ENCODE data around the gene SOX18.
A peak's percentile ranks its signal among the peaks of the same experiment; 100 is the strongest.

The SOX18 gene

GRCh38 chr20:64053841-64054661 is 4.6 kb upstream of the SOX18 start:
- TF ChIP-seq PAX5 (IDR thresholded peaks at IDR 0.05; ENCODE audit: insufficient read depth, low read length, severe bottlenecking) (no peak), TAF1 (IDR thresholded peaks at IDR 0.05; ENCODE audit: low read depth, low read length) (no peak), POLR2AphosphoS5 (IDR thresholded peaks at IDR 0.05; ENCODE audit: low read depth, low read length) (no peak)
- no peak for DNase-seq (ENCODE audit: insufficient read length, low spot score)
- no peak for FAIRE-seq

DNA sequence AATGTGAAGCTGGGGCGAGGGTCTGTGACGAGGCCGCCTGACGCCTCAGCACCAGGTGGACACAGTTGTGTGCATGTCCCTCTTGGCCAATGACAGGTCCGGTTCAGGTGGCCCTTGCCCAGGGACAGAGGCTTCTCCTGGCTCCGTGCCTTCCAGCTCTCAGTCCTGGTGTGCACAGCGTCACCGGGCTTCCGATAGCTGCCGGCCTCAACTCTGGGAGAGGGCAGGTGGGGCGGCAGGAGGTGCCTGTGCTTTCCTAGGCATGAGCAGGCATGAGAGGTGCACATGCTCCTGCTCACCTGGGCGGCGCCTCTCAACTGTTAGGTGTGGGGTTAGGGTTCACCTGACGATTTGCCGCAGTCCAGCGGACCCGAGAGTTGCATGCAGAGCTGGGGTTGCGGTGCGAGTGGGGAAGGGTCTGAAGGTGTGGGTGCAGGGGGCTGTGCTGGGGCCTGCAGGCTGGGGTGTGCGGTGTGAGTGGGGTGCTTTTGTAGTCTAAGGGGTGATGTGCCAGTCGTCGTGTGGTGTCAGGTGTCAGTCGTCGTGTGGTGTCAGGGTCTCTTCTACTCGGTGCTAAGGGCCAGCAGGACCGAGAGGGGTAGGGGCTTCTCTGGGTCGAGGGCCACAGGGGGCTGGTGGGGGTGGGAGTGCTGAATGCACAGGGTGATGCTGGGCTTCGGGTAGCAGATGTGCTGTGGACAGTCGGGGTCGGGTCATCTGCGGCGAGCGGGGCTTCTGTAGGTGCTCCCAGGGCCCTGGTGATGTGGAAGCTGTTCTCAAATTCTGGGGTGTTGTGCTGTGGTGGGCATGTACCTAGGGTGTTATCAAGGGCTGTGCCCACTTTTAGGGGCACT is 3.8 kb upstream of the SOX18 start:
- TF ChIP-seq POLR2A (IDR thresholded peaks at IDR 0.05; ENCODE audit: low read depth, low read length): no peak
- TF ChIP-seq TAF1 (IDR thresholded peaks at IDR 0.05; ENCODE audit: low read depth, low read length): no peak
- no peak for TF ChIP-seq POLR2AphosphoS5 (IDR thresholded peaks at IDR 0.05; ENCODE audit: low read depth, low read length)
- no peak for TF ChIP-seq PAX5 (IDR thresholded peaks at IDR 0.05; ENCODE audit: insufficient read depth, low read length, severe bottlenecking)
- TF ChIP-seq SPI1 (IDR thresholded peaks at IDR 0.05; ENCODE audit: low read depth, low read length): no peak
- TF ChIP-seq POU2F2 (IDR thresholded peaks at IDR 0.05; ENCODE audit: low read depth, low read length): no peak
- FAIRE-seq (no peak), DNase-seq (ENCODE audit: insufficient read length, low spot score) (no peak)

DNA sequence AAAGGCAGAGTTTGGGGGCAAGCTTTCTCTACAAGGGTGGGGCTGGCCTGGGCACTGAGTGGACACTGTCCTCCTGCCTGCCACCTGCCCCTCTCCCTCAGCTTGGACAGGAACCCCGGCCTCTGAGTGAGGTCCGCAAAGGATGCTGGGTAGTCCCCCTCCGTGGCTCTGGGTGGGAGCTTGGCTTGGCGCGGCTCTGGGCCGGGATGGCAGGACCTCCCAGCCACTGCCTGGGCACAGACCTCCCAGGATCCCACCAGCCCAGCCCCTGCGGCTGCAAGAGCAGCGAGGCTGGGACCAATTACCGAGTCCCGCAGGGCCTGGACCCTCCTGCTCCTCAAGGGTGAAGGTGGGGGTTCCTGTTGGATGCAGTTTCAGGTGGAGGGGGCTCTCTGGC is 2.9 kb upstream of the SOX18 start:
- TF ChIP-seq POLR2A (IDR thresholded peaks at IDR 0.05; ENCODE audit: low read depth, low read length) (no peak), POU2F2 (IDR thresholded peaks at IDR 0.05; ENCODE audit: low read depth, low read length) (no peak), POLR2AphosphoS5 (IDR thresholded peaks at IDR 0.05; ENCODE audit: low read depth, low read length) (no peak), TAF1 (IDR thresholded peaks at IDR 0.05; ENCODE audit: low read depth, low read length) (no peak), SPI1 (IDR thresholded peaks at IDR 0.05; ENCODE audit: low read depth, low read length) (no peak), PAX5 (IDR thresholded peaks at IDR 0.05; ENCODE audit: insufficient read depth, low read length, severe bottlenecking) (no peak)
- FAIRE-seq: no peak
- no peak for DNase-seq (ENCODE audit: insufficient read length, low spot score)

DNA sequence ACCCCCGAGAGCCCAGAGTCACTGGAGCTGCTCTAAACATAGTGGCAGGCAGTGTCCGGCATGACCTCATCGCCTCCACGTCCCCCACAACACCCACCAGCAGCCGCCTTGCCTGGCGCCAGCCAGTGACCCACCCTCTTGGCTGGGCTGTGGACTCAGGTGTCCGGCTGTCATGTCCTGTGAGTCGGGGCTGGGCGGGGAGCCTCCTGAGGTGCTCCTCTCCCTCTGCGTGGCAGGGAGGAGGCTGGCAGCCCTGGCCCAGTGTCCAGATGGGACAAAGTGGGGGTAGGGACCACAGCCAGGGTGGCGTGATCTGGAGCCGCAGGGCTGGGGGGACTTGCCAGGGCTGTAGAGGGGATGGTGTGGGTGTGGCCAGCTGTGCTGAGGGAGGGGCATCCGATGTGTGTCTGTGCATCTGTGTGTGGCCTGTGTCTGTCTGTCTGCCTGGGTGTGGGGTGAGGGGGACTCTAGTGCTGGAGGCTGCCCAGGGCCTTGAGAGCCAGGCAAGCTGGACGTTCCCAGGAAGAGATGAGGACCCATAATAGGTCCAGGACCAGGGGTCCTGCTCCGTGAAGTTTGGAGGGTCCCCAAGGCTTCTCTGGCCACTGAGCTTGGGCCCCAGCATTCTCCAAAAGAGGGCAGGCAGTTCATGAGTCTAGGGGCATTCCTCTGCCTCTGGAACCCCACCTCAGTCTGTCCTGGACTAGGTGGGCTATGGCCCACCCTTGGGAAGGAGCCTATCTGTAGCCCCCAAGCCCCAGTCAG is 2.3 kb upstream of the SOX18 start:
- no peak for FAIRE-seq
- TF ChIP-seq TAF1 (IDR thresholded peaks at IDR 0.05; ENCODE audit: low read depth, low read length) (no peak), POU2F2 (IDR thresholded peaks at IDR 0.05; ENCODE audit: low read depth, low read length) (no peak), SPI1 (IDR thresholded peaks at IDR 0.05; ENCODE audit: low read depth, low read length) (no peak), POLR2A (IDR thresholded peaks at IDR 0.05; ENCODE audit: low read depth, low read length) (no peak), POLR2AphosphoS5 (IDR thresholded peaks at IDR 0.05; ENCODE audit: low read depth, low read length) (no peak), PAX5 (IDR thresholded peaks at IDR 0.05; ENCODE audit: insufficient read depth, low read length, severe bottlenecking) (no peak)
- DNase-seq (ENCODE audit: insufficient read length, low spot score): no peak

DNA sequence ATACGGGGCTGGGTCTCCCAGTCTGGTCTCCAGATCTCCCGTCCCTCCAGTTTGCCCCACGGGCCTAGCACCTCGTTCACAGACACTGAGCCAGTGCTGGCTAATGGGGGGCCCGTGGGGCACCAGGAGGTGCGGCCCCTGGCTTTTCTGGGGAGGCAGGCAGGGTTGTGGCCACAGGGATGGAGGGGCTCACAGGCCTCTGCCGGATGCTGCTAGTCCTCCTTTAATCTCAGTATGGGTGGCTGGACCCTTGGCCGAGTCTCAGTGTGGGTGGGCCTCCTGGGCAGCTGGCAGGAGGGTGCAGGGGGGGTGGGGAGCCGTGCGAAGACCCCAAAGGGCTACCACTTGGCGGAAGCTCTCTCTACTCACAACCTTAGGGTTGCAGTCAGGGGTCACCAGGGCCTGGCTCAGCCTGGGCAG is 1.6 kb upstream of the SOX18 start:
- FAIRE-seq (no peak), DNase-seq (ENCODE audit: insufficient read length, low spot score) (no peak)
- no peak for TF ChIP-seq PAX5 (IDR thresholded peaks at IDR 0.05; ENCODE audit: insufficient read depth, low read length, severe bottlenecking)

DNA sequence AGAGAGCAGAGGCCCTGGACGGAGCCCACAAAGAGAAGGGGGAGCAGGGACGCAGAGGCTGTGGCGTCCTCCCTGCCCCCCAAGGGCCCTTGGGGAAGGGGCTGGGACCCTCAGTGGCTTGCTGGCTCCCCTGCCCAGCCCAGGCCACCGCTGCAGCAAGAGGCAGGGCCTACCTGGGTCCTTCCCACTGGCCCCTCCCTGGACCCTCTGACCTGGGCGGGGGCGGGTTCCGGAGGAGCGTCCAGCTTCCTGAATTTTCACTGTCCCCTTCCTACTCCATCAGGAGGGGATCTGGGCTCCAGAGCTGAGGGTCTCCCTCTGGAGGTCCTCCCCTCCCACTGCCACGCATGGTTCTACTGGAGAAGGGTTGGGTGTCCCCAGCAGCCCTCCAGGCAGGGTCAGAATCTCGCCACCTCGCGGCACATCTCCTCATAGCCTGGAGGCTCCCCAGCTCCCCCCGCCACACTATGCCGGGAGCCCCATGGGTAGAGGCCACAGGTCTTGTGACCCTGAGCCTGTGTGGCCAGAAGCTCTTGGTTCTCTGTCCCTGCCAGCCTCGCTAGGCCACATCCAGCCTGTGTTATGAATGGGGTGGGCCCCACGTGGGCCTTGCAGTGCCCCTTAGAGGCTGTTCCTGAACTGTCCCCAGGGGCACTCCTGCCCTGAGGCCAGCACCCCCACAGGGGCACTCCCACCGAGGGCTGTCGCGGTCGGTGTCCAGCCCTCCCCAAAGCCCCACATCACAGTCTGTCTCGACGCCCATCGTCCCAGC is 1.0 kb upstream of the SOX18 start:
- FAIRE-seq: no peak

DNA sequence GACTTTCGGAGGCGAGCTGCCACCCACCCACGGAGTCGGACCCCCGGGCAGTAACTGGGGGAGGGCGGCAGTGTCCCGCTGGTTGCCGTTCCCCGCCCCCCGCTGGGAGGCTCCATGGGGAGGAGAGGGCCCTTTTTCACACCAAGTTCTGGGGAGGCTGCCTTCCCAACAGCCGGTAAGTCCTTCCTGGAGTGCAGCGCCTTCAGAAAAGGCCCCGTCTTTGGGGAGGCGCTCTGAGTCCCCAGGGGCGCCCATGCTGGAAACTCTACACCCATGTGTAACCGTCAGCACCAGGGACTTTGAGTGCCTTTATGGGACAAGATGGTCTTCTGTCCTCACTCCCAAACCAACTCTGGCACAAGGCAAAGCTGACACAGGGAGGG is 430 bp upstream of the SOX18 start:
- TF ChIP-seq TAF1 (IDR thresholded peaks at IDR 0.05; ENCODE audit: low read depth, low read length) (no peak), PAX5 (IDR thresholded peaks at IDR 0.05; ENCODE audit: insufficient read depth, low read length, severe bottlenecking) (no peak), POU2F2 (IDR thresholded peaks at IDR 0.05; ENCODE audit: low read depth, low read length) (0 out of 2 replicates have a peak, but pooled peaks have one; percentile 19), POLR2A (IDR thresholded peaks at IDR 0.05; ENCODE audit: low read depth, low read length) (no peak), SPI1 (IDR thresholded peaks at IDR 0.05; ENCODE audit: low read depth, low read length) (no peak)
- DNase-seq (ENCODE audit: insufficient read length, low spot score) (no peak), FAIRE-seq (no peak)

More for the DNA sequence above, 1.0 kb upstream of the SOX18 start:
- no peak for TF ChIP-seq PAX5 (IDR thresholded peaks at IDR 0.05; ENCODE audit: insufficient read depth, low read length, severe bottlenecking)
- no peak for DNase-seq (ENCODE audit: insufficient read length, low spot score)

DNA sequence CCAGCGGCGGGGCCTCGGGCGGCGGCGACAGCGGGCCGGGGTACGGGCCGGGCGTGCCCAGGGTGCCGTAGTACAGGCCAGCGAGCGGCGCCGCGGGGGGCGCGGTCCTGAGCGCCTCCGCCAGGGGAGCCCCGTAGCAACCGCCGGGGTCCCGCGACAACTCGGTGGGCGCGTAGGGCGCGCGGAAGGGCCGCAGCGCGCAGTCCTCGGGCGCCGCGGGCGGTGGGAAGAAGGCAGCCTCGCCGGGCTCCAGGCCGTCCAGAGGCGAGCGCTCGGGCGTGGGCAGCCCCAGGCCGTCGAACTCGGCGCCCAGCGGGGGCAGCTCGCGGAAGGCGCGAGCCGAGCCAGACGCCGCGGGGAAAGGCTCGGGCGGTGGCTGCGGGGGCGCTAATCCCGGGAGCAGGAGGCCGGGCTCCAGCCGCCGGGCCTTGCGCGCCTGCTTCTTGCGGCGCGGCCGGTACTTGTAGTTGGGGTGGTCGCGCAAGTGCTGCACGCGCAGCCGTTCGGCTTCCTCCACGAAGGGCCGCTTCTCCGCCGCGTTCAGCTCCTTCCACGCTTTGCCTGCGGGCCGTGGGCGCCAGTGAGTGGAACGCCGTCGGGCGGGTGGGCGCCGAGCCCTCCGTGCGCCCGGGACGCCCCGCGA is 916 bp downstream of the SOX18 start:
- DNase-seq (ENCODE audit: insufficient read length, low spot score): no peak
- FAIRE-seq: no peak
- TF ChIP-seq TAF1 (IDR thresholded peaks at IDR 0.05; ENCODE audit: low read depth, low read length) (no peak), PAX5 (IDR thresholded peaks at IDR 0.05; ENCODE audit: insufficient read depth, low read length, severe bottlenecking) (no peak), POLR2A (IDR thresholded peaks at IDR 0.05; ENCODE audit: low read depth, low read length) (no peak), SPI1 (IDR thresholded peaks at IDR 0.05; ENCODE audit: low read depth, low read length) (no peak), POU2F2 (IDR thresholded peaks at IDR 0.05; ENCODE audit: low read depth, low read length) (no peak)

DNA sequence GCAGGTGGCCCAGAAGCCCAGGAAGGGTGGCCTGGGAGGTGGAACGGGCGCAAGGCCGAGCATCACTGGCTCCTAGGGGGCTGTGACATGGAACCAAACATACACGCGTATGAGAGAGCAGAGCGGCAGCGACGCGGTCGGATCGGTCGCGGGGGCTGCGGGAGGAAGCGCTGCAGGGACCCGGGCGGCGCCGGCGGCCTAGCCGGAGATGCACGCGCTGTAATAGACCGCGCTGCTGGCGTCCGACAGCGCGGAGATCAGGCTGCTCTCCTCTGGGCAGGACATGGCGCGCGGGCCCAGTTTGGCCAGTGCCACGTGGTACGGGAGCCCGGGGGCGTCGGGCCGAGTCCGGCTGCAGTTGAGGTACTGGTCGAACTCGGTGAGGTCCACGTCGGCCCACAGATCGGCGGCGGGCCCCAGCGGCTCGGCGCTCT is 1.5 kb downstream of the SOX18 start:
- no peak for FAIRE-seq
- DNase-seq (ENCODE audit: insufficient read length, low spot score): no peak
- no peak for TF ChIP-seq PAX5 (IDR thresholded peaks at IDR 0.05; ENCODE audit: insufficient read depth, low read length, severe bottlenecking)
- TF ChIP-seq POU2F2 (IDR thresholded peaks at IDR 0.05; ENCODE audit: low read depth, low read length): no peak
- no peak for TF ChIP-seq TAF1 (IDR thresholded peaks at IDR 0.05; ENCODE audit: low read depth, low read length)
- no peak for TF ChIP-seq POLR2A (IDR thresholded peaks at IDR 0.05; ENCODE audit: low read depth, low read length)
- no peak for TF ChIP-seq SPI1 (IDR thresholded peaks at IDR 0.05; ENCODE audit: low read depth, low read length)
- TF ChIP-seq POLR2AphosphoS5 (IDR thresholded peaks at IDR 0.05; ENCODE audit: low read depth, low read length): no peak
